GM19468 (cell line): ENCODE results near the gene TEAD1.

Experiments used
- ATAC-seq: cut with Tn5 transposase; IDR thresholded peaks from one replicate; pipeline ENCODE4 v1.9.1; 2021; ENCODE audit warnings: mild to moderate bottlenecking, moderate library complexity, moderate number of reproducible peaks; ENCODE audit not compliant: unreplicated experiment; ENCODE audit errors: extremely low read depth

Gene TEAD1

DNA sequence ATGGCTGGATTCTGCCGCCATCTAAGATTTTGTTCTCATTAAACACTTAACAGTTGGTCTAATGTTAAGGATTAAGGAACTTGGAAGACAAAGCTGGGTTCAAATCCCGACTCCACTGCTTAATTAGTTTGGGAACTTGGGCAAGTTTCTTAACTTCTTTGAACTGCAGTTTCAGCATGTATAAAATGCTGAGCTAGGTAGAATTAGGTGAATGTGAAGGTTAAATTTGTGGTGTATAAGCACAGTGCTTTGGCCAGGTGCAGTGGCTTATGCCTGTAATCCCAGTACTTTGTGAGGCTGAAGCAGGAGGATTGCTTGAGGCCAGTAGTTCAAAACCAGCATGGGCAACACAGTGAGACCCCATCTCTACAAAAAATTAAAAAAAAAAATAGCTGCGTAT lies 174.2 kb downstream of the TEAD1 start:
- no peak for ATAC-seq

DNA sequence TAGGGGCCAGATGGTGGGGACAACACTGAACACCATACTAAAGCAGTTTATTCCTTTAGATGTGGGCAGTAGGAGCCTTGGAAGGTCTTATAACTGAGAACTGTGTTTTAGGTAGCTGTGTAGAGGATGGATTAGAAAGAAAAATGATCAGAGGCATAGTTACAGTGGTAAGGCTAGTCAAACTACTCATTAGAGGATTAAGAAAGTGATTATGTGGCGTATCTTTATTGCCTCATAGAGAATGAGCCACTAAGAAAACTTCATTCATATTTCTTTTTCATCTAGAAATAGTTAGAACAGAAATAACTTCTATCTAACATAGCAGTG lies 179.1 kb downstream of the TEAD1 start:
- no peak for ATAC-seq

DNA sequence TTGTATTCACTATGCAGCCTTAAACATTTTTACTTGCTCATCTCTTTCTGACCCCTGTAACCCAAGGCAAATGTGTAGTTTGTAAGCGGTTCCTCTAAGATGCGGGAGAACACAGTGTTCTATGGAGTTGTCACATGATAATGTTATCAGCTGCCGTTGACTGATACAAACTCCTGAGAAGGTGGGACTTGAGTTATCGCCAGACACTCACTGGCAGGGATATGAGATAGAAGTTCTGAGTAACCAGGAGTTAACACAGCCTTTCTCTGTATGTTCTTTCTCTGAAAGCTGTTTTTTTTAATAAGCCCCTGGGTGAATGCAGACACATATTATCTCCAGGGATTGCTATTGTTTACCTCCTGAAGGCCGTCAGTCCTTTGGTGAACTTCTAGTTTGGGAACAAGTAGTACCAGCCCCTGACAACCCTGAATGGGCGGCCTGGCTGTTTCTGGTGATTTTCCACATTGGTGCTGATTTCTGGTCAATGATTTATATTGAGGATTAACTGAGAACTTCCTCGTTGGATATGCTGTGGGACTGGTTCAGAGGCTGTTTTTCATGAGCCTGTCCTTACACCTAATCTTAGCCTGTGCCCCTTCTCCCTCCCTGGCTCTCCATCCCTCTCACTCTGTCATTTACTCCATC lies 179.6 kb downstream of the TEAD1 start:
- no peak for ATAC-seq

DNA sequence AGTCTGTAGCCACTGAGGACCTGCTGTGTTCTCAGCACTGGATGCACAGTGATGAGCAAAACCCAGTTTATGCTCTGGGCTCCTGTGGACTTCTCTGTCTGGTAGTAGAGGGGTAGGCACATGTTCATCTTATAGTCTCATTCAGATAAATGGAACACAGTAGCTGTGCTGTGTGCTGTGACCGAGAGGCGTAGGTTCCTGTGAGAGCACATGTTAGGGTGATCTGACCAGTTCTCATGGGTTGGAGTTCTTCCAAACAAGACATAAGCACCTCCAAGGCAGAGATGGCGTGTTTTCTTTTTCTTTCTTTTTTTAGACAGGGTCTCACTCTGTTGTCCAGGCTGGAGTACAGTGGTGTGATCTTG lies 180.1 kb downstream of the TEAD1 start:
- no peak for ATAC-seq

DNA sequence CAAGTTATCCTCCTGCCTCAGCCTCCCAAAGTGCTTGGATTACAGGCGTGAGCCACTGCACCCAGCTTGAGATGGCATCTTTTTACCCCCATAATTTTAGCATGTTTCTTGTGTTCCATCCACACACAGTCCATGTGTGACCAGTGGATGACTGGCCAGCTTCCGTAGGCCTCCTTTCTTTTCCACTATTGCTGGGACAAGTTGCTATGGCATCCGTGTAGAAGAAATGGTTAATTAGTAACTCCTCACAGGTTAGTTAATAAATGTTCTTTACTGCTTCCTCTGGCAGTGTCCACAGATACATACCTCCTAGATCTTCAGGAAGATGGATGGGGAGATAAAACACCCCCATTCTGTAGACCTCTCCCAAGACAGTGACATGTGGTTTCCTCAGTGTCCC lies 180.6 kb downstream of the TEAD1 start:
- no peak for ATAC-seq

DNA sequence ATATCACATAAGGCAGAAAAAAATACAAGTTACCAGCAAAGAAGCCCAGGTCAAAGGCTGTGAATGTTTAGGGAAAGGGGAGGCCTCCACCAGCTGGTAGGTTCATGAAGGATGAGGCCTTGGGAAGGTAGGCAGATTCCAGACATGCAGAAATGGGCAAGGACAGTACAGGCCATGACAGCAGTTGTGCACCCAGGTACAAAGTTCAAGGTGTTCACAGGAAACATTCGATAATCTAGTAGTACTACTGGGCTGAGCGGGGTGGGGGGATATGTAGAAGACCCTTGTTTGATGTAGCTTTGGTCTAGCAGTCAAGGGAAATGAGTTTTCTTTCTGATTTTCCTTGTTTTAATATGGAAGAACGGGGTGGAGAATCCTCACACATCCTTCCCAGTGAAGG lies 182.1 kb downstream of the TEAD1 start:
- ATAC-seq: no peak

DNA sequence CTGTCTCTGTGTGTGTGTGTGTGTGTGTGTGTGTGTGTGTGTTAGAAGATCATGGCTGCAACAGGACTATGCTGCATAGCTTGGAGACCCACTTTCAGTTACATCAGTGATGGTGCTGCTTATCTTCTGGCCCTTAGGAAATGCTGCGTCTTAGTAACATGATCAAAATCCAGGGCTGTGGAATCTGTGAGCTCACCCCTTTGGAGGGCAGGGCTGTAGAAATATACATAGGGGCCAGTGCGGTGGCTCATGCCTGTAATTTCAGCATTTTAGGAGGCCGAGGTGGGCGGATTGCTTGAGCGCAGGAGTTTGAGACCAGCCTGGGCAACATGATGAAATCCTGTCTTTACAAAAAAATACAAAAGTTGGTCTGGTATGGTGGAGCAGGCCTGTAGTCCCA lies 183.4 kb downstream of the TEAD1 start:
- no peak for ATAC-seq

DNA sequence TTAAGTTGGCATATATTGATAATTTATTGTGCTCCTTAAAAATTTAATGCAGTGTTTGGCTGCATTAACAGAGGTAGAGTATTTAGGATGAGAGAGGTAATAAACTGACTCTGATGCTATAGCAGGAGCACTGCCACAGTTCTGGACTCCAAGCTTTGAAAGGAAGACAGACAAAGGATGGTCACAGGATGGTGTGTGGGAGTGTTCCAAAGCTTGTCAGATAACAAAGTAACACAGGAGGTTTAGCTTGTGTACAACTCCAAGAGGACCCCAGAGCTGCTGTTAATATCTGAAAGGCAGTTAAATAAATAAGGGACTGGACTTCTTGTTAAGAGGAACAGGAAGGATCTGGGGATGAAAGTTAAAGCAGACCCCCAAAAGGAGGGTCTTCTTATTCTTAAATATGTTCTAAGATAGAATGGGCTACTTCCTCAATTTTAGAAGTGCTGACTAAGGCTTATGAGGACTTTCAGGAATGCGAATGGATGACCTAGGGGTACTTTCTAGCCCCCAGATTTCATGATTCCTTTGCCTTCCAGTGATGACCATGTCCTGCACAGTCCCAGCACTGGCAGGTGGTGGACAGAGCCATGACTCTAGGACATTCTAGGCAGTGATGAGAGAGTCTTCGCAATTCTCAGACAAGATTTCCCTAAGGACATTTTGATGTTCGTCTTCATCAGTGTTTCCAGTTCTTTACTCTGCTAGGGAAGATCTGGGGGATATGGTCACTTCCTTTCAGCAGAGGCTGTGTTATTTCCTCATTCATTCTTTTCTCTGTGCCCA lies 185.8 kb downstream of the TEAD1 start:
- ATAC-seq: no peak

DNA sequence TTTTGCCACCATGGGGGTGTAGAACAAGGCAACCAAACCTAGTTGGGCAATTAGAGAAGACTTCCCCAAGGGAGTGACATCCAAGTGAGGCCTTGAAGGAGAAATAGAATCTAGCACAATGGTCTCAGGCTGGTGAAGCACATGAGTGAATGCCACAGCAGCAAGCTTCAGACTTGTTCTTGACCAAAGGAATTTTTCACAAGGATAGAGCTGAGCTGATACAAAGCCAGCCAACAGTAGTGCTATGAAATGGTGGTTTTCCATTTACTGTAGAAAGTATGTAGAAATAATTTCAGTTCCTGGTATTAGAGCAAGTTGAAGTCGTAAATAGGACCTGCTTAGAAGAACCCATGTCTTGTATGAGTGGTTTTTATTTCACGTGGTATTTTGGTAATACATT lies 186.6 kb downstream of the TEAD1 start:
- ATAC-seq: no peak

DNA sequence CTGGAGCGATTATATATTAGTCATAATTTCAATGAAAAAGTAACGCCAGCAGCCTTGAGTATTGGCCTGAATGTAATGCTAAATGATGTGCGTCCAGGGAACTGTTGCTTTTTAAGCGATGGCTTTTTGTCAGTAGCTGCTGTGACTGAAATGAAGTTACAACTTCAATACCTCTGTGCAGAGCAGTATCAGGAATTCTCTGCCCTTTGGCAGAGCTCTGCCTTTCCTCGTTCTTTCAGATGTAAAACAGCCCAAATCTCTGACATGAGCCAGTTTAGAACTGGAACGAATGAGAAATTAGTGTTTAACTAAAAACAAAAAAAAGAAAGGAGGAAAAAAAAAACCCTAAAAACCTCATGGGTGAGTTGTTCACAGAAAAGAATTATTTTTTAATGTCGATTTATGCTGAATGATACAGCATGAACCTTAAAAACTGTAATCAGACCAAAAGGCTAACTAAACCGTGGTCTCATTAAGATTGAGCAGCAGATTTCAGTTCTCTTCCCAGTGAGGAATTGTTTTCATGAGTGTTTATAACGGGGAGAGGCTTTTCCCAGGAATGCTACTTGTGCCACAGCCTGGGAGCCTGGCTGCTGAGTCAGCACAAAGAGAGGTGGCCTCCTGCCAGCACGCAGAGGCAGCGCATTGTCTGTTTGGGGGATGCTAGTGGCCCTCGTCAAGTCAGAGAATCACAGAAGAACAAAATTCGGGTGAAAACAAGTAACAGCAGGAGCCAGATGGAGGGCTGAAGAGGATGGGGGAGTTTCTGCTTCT lies 188.7 kb downstream of the TEAD1 start:
- ATAC-seq: no peak

DNA sequence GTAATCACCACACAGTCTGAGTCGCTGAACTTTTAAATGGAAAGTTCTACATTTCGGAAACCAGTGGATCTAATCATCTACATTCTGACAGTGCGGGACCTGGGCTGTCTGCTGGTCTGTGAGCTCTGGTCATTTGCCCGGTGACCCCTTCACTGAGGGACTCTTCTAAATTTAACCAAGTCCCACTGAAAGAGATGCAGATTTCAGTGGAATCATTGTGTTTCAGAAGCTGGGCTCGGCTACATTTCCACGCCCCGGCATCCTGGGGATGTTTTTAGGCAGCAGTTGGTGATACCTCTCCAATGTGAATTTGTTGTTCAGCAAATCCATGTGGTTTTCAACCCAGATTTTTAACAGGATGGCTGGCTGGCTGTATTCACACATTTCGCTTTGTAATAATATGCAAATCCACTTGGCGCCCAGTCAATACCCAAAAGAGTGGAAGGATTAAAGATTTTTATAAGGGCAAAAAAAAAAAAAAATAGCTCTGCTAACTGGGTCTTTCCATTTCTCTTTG lies 189.4 kb downstream of the TEAD1 start:
- ATAC-seq: no peak

DNA sequence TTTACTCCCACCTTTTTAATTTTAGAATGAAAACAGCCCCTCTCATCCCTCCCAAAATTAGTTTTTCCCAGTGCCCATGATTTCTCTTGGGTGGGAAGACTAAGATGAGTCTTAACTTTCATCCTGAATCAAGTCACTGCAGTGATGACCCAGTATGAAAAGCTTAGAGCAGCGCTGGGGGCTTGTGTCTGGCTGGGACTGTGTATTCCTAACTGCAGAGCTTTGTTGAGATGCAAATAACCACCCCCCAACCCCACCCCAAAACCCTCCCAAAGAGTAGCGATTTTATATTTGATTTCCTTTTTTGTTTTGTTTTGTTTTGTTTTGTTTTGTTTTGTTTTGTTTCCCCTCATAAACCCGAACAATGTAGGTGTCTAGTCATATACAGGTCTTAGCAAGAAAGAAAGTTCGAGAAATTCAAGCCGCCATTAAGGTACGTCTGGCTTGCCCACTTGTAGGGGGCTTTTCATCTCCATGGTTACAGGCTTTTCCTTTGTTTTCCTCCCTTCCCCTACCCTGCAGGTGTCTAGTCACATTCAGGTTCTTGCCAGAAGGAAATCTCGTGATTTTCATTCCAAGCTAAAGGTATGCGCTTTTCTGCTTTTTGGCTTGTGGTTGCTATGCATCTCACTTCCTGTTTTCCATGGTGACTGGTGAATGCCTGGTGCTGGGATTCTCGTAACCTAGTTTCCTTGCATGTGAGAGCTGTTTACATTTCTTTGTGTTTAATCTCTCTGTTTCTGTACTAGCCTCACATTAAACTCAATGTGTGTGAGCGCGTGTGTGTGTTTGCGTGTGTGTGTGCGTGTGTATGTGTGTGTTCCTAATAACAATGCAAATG lies 190.3 kb downstream of the TEAD1 start:
- ATAC-seq: no peak

DNA sequence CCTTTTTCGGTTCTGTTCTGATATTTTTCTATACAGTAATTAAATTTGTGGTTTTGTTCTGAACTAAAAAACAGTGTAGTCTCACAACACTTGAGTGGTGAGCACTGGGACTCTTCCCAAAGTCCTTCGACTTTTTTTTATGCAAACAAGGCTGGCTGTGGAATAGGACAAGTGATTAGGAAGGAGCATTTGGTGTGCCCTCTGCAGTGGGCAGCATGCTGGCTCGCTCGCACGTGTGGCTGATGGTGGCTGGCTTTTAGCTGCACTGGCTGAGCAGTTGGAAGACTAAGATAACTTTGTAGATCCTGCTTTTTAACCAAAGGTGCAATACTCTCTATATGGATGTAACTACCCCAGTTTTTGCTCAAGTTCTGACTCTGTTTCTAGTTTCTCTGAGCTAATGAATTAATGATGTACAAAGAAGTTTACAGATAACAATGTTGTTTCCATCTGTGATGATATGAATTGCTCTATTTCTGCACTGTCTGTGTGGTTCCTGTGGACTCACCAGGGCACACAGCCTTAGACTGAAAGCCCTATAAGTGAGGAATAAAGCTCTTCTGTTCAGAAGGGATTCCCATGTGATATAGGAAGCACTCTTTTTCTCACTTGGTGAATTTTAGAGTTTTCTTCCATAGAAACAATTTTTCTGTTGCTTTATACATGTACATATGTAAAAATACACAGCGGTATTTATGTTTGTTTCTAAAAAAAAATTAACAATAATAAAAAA lies 191.8 kb downstream of the TEAD1 start:
- ATAC-seq: no peak

DNA sequence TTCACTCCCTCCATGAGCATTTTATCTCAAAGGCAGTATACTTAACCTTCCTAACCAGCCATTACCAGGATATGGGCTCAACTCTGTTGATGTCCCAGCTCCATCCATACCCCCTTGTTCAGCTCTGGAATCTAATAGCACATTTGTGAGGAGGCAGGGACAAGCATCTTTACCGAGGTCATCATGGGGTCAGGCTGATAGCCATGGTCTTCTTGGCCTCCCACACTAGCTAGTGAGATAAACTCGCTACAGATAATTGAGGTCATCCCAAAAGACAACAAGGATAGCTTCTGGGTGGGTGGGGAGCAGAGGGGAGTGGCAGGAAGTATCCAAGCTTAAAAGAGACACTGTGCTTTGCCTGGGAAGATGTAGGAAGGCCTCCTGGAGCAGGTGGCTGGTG lies 193.3 kb downstream of the TEAD1 start:
- ATAC-seq: no peak

DNA sequence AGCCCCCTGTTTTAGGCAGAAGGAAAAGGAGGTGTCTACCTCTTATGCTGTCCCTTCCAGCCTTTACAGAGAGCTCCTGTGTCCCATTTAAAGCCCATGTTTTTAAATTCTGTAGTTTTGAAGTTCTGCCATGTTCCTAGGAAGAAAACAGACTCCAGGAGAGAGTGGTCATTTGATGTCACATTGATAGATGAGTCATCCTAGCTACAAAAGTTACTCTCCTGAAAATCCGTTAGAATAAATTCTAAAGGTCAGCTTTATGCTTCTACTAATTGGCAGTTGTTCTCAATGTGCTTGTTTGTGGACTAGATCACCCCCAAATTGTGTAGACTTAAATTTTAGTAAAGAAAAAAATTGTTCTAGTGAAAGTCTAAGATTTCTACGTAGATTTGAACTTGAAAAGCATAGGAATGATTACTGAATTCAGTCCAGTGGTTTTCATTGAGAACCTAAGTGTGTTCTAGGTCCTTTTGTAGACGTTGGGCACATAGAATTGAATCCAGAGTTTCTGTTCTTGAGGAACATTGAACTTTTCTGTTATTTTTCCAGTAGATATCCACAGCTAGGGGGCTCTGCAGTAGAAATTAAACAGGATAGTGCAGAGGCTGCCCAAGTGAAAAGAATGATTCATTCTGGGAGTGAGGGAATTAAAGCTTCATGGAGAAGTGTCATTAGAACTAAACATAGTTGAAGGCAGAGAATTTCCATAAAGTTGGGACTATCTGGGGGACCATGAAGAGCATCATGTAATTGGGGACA lies 194.3 kb downstream of the TEAD1 start:
- ATAC-seq: no peak

DNA sequence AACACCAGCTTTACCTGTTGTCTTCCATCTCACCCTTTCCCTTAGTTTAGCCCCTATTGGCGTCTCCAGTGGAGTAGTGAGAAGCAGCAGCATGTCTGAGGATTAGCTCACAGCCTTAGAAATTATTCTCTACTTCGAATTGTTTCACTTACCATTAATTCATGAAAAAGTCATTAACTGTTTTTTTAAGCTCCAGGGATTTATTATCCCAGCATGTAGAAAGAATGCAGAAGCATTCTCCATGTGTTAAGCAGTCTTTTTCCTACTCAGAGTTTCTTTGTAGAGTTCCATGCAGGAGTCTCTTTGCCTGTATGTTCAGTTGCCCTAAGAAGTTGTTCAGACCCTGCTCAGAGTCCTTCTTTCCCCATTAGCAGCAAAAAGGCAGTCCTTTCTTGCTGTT lies 197.0 kb downstream of the TEAD1 start:
- no peak for ATAC-seq

DNA sequence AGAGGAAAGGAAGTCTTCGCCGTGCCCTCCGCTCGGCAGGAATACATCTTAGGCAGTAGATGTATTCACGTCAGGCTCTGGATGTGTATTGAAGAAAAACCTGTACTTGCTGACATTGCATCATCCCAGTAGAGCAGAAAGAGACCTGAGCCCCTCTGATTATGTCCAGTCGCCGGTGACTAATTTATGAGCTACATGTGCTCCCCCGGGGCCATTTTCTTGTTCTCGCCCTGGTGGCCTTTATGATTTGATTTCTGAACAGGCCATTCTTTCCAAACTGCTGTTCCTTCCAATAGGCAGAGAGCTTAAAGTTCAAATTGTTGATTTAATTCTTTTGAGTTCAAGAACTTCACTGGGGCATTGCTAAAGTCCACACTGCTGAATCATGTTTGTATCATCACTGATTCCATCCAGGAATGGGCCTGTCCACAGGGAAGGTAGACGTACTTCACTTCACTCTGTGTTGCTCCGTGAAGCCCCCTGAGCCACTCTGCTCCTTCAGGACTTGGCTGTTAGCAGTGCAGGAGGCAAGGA lies 197.6 kb downstream of the TEAD1 start:
- no peak for ATAC-seq

DNA sequence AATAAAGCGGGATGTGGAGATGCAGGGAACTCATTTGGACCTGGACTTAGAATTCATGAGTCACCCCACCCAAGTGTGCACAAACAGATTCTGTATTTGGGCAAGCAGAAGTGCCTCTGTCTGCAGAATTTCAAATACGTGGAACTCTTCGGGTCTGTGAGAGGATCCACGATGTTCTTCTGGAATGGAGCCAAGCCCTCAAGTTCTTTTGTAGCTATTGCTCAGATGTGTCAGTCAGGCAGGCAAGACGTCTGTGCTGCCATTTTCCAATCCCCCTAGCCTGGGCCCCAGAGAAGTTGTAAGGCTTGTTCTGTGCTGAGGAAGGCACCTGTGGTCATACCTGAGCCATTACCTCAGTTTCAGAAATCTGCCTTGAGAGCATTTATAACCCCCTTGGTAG lies 202.1 kb downstream of the TEAD1 start:
- no peak for ATAC-seq

DNA sequence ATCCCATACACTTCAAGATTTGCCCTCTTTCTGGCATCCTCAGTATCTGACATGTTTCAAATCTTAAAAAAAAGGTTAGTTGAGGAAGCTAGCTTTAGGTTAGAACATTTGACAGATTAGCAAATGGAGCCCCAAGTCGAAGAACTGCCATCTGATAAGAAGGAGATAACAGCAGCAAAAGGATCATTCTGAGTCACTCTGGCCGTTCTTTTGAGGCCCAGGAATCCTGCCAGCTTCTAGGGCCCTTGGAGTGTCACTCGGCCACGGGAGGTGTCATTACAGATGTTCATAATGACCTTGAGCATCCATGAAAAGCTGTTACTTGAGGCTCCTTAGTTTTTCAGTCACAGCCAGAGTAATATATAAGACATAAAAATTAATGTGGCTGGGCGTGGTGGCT lies 202.8 kb downstream of the TEAD1 start:
- ATAC-seq: no peak
